NCI-H226 (cell line): ENCODE results near the gene APC.
A peak's percentile ranks its signal among the peaks of the same experiment; 100 is the strongest.
"Not testable (repeated sequence)": the region's sequence is repeated elsewhere in the genome, so short reads cannot be mapped to it uniquely, and the experiment has no call there.

Experiments
- DNase-seq: peaks from one replicate; pipeline ENCODE4 v3.0.0-alpha.2; 2015

The APC gene

GRCh38 chr5:112787896-112788295 is 50.2 kb downstream of the APC start:
- no peak for DNase-seq

- no peak for DNase-seq
Measured at GRCh38 chr5:112793201-112793600, 55.5 kb downstream of the APC start.

- DNase-seq: no peak
Measured at GRCh38 chr5:112794410-112794809, 56.7 kb downstream of the APC start.

GRCh38 chr5:112795342-112795741 is 57.7 kb downstream of the APC start:
- DNase-seq: no peak

GRCh38 chr5:112795944-112796678 is 58.4 kb downstream of the APC start:
- DNase-seq: no peak

GRCh38 chr5:112799661-112800060 is 62.0 kb downstream of the APC start:
- no peak for DNase-seq

- no peak for DNase-seq
Measured at GRCh38 chr5:112800891-112801290, 63.2 kb downstream of the APC start.

- DNase-seq: no peak
Measured at GRCh38 chr5:112811023-112811422, 73.3 kb downstream of the APC start.

GRCh38 chr5:112812549-112812948 is 74.9 kb downstream of the APC start:
- DNase-seq: no peak

GRCh38 chr5:112820246-112820645 is 82.6 kb downstream of the APC start:
- no peak for DNase-seq

- no peak for DNase-seq
Measured at GRCh38 chr5:112822456-112822855, 84.8 kb downstream of the APC start.

- DNase-seq: no peak
Measured at GRCh38 chr5:112823181-112823580, 85.5 kb downstream of the APC start.

GRCh38 chr5:112823656-112824055 is 86.0 kb downstream of the APC start:
- no peak for DNase-seq

GRCh38 chr5:112824197-112824596 is 86.5 kb downstream of the APC start:
- no peak for DNase-seq

GRCh38 chr5:112830378-112830777 is 92.7 kb downstream of the APC start:
- no peak for DNase-seq

- no peak for DNase-seq
Measured at GRCh38 chr5:112833971-112834370, 96.3 kb downstream of the APC start.

- DNase-seq: no peak
Measured at GRCh38 chr5:112844489-112844888, 106.8 kb downstream of the APC start.

- DNase-seq: no peak
Measured at GRCh38 chr5:112846556-112846955, 108.9 kb downstream of the APC start.

- no peak for DNase-seq
Measured at GRCh38 chr5:112847306-112847705, 109.6 kb downstream of the APC start.

GRCh38 chr5:112848116-112848811 is 110.6 kb downstream of the APC start:
- peak; percentile 52 for DNase-seq

GRCh38 chr5:112849912-112850311 is 112.2 kb downstream of the APC start:
- DNase-seq: no peak

- no peak for DNase-seq
Measured at GRCh38 chr5:112854651-112855050, 117.0 kb downstream of the APC start.

- DNase-seq: no peak
Measured at GRCh38 chr5:112857866-112858265, 120.2 kb downstream of the APC start.

- DNase-seq: not testable (repeated sequence)
Measured at GRCh38 chr5:112860571-112860928, 122.9 kb downstream of the APC start.
